GM12873 (cell line): Measurements from ENCODE around the gene GPSM3.

Experiments
- CTCF ChIP-seq: IDR thresholded peaks from 2 replicates; pipeline ENCODE4 v1.5.1; 2012; ENCODE audit warnings: low read depth, mild to moderate bottlenecking, moderate library complexity, low read length, control low read depth; ENCODE audit not compliant: insufficient read depth; ENCODE audit errors: missing control alignments

GPSM3 gene

DNA sequence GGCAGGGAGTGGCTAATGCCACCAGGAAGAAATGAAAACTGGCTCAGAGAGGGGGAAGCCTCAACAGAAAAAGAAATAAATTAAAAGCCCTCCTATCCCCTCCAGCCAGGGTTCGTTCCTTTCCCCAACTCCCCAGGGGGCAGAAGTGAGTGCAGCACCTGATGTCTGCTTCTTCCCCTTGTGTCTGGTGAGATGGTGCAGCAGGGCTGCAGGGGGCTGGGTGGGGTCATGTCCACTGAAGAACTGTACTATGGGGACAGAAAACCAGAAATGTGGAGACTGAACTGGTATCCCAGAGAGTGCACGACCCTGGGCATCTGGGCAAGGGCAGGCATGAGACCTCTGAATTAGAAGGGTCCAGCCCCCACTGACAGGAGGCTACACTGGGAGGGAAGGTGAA, 24.1 kb downstream of the GPSM3 start:
- no peak for TF ChIP-seq CTCF

- TF ChIP-seq CTCF, result no peak
Measured at GRCh38 chr6:32167761-32168262, 24.6 kb downstream of the GPSM3 start.

- TF ChIP-seq CTCF, result no peak
Measured at GRCh38 chr6:32167154-32167760, 25.2 kb downstream of the GPSM3 start.

DNA sequence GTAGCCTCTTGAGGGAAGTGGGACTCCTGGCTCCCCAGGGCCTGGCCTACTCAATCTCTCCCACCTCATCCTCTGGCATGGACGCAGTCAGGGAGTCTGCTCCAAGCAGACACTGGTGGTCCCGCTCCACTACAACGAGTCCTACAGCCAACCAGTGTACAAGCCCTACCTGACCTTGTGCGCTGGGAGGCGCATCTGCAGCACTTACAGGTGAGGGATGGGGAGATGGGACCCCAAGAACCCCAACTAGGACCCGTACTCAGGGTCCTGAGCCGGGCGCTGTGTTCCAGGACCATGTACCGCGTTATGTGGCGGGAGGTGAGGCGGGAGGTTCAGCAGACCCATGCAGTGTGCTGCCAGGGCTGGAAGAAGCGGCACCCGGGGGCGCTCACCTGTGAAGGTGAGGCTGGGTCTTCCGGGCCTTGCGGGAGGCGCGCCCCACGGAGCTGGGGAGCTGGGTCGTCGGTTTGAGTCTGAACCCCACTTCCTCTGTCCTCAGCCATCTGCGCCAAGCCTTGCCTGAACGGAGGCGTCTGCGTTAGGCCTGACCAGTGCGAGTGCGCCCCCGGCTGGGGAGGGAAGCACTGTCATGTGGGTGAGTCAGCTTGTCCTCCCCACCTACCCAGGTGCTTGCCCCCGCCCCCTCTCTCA, 25.9 kb downstream of the GPSM3 start:
- TF ChIP-seq CTCF, result no peak

DNA sequence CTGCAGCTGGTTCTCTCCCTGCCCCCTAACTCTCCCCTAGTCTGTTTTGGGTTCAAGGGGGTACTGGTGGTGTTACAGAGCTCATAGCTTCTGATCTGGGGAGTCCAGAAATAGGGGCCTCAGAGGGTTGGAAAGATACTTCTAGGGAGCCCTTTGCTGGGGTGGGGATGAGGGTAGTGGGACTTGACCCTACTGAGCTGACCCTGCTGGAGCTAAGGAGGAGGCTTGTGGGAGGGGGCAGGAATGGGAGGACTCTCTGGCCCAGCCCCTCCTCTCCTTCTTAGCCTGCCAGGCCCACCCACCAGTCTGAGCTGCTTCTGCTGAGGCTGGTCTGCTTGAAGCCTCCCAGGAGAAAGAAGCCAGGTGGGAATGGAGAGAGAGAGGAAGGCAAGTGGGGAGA, 28.1 kb downstream of the GPSM3 start, which contains the start of gene EGFL8:
TSS of gene EGFL8 (plus strand) at position 301 of the 400 bp plus-strand sequence. CDS start 1,571 bp downstream, outside the sequence.
- TF ChIP-seq CTCF, result no peak

GRCh38 chr6:32163559-32164258, 28.7 kb downstream of the GPSM3 start:
- no peak for TF ChIP-seq CTCF

DNA sequence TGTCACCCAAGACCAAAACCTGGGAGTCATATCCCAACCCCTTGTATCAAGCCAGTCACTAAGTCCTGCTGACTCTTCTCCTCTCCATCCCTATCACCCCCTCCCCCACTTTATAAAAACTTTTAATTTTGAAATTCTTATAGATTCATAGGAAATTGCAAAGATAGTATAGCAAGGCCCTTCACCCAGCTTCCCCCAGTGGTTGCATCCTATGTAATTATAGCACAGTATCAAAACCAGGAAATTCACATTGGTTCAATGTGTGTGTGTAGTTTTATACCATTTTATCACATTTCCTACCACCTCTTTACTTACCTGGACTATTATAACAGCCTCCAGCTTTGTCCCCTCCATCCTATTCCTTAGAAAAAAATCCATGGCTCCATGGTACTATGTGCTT, 34.4 kb downstream of the GPSM3 start:
- TF ChIP-seq CTCF, result no peak
